ENCODE data around the gene PRPF38B. TPM values are rescaled to one million over a fixed set of nuclear protein-coding genes. Genes with fewer than 3 reads are reported as not detected.

Gene PRPF38B
- polyA plus RNA-seq, 2 of the 4 experiments (the other 2 are of a cell fraction): 38.8 to 41.6 TPM

DNA sequence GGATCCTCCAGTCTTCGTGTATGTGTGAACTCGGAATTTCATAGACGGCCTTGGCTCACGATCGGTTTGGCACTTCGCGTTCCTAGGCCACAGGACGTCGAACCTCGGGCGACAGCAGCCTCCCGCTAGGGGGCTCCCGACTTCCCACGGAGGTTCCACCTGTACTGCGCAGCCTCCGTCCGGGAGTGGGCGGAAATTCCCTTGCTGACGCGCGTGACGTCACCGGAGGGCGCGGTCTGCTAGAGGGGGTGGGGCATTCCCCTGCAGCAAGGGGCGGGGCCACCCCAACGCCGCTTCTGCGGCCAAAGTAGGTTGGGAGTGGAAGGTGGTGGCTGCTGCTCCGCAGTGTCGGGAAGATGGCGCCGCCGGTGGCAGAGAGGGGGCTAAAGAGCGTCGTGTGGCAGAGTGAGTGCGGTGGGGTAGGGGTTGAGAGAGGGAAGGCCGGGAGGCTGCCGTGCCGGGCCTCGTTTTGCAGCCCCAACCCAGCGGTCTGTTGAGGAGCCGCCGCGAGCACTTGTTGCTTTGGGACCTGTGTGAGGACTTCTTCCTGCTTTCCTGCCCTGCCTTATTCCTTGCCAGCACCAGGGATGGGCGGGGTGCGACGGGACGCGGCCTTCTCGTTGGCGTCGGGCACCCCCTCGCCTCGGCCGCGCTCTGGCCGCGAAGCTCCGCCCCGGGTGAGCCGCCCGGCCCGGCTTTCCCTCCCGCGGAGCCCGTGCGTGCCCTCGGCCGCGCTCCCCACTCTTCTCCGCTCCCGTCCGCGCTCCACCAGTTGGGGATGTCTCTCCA lies 54.5 kb downstream of the PRPF38B start, which contains the start of gene STXBP3 (continued):
- TF ChIP-seq BCL3 (IDR thresholded peaks at IDR 0.05) (peak; percentile 60; the same call in 1 of the 3 replicates), TFCP2L1 (CRISPR knock-in tag; IDR thresholded peaks at IDR 0.05) (0 out of 2 replicates have a peak, but pooled peaks have one; percentile 72), CBX2 (IDR thresholded peaks at IDR 0.05; ENCODE audit: borderline replicate concordance, low read depth) (no peak), HOXA7 (CRISPR knock-in tag; IDR thresholded peaks at IDR 0.05) (no peak), EHF (CRISPR knock-in tag; IDR thresholded peaks at IDR 0.05) (no peak), NFE2L2 (conservative IDR thresholded peaks at IDR 0.05; ENCODE audit: low read length) (no peak)

DNA sequence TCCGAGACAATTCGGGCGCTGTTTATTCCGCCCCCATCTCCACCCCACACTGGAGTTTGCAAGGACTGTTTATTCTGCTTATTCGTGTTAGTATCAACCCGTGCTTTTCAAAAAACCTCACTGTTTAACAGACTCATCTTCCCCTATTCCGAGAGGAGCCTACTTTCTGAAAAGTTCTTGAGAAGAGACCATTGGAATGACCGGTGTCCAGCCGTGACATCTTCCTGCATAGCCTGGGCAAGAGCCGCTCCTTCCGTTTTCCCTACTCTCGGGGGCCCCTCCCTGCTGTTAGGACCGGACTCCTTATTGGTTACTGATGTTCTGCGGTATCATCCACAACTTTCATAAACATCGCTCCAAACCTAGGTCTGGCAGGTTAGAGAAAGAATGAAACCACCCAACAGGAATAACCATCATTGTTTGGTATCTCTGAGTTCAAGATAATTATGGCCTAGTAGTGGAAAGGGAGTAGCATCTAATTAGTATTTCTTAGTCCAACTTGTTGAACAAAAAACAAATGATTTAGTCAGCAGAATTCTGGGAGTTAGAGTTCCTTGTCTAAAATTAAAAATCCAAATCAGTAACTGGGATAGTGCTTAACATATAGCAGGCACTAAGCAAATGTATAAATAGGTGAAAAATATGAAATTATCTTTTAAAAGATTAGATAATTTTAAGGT lies 55.2 kb downstream of the PRPF38B start:
- TF ChIP-seq BCL3 (IDR thresholded peaks at IDR 0.05) (0 out of 3 replicates have a peak, but pooled peaks have one; percentile 18), TFCP2L1 (CRISPR knock-in tag; IDR thresholded peaks at IDR 0.05) (no peak), MYC (IDR thresholded peaks at IDR 0.05; ENCODE audit: borderline replicate concordance, low read length) (no peak), GATA3 (IDR thresholded peaks at IDR 0.05; ENCODE audit: borderline replicate concordance) (no peak), NPAS2 (CRISPR knock-in tag; IDR thresholded peaks at IDR 0.05; ENCODE audit: borderline replicate concordance) (no peak), CHD4 (IDR thresholded peaks at IDR 0.05; ENCODE audit: borderline replicate concordance) (no peak), ZSCAN20 (CRISPR knock-in tag; IDR thresholded peaks at IDR 0.05) (no peak), MAZ (IDR thresholded peaks at IDR 0.05; ENCODE audit: borderline replicate concordance, low read depth, low read length) (no peak), SREBF2 (IDR thresholded peaks at IDR 0.05) (no peak), POLR2A (IDR thresholded peaks at IDR 0.05; ENCODE audit: low read length) (peak; percentile 37; the same call in 1 of the 2 replicates), NFE2L2 (conservative IDR thresholded peaks at IDR 0.05; ENCODE audit: low read length) (no peak), CEBPB (IDR thresholded peaks at IDR 0.05) (no peak), E2F6 (IDR thresholded peaks at IDR 0.05; ENCODE audit: borderline replicate concordance, low read depth) (no peak), JUNB (IDR thresholded peaks at IDR 0.05) (no peak), KDM5A (IDR thresholded peaks at IDR 0.05) (no peak), MAFK (IDR thresholded peaks at IDR 0.05; ENCODE audit: partially characterized antibody) (peak; percentile 76), HDAC2 (IDR thresholded peaks at IDR 0.05) (no peak), CHD2 (IDR thresholded peaks at IDR 0.05; ENCODE audit: low read length, partially characterized antibody) (no peak), JUN (IDR thresholded peaks at IDR 0.05) (peak; percentile 2 to 59; a peak in 2 of 5 replicates)
- WGBS (ENCODE audit: missing lambda C conversion rate): 2% methylated on average over 11 of the region's 15 CpGs
- peak; percentile 72 to 88 for DNase-seq (ENCODE audit: low read depth in 1 of 2, low spot score in 1 of 2)
- Histone ChIP-seq H3K27ac (peak overlapping the region; percentile 97), H3K4me3 (peak overlapping the region; percentile 76), H3K4me1 (0 out of 3 replicates have a peak, but pooled peaks cover 5% of the 10 kb centered on the region), H3K9me3 (no peaks in the 10 kb centered on the region), H3K4me2 (peak overlapping the region; percentile 68)
- no peak for FAIRE-seq
- POLR2A ChIA-PET: interaction anchor here (0.6 to 1.0 kb wide), 5 partner anchors 15 to 187 kb away, joined by 3 to 18 read pairs (median 4); partner anchors contain the start of genes EEIG2 and PRPF38B
- ATAC-seq: peak; percentile 92 to 93
- CTCF ChIA-PET: interaction anchor here (0.7 to 1.3 kb wide), 3 partner anchors 11 to 151 kb away, joined by 3 read pairs; no protein-coding TSS in a partner anchor

Measured in A549 (cell line).